GM23338 (cell line): ENCODE measurements around the gene PTN. TPM values are rescaled to one million over a fixed set of nuclear protein-coding genes. Genes with fewer than 3 reads are reported as not detected.

Experiments used
- ATAC-seq: fragments of 200-7000 bp; cut with Tn5 transposase; 3 replicates; pipeline ENCODE4 v1.9.1; 2020
- DNase-seq: peaks from one replicate; pipeline ENCODE4 v3.0.0-alpha.2; 2015; ENCODE audit warnings: low spot score
- H2AFZ ChIP-seq: fragments of 200-600 bp; sonication (generic); 2 replicates; pipeline ENCODE4 v1.8.0; 2016; ENCODE audit warnings: antibody characterized with exemption, mild to moderate bottlenecking, moderate library complexity
- H3F3A ChIP-seq: fragments of 200-600 bp; sonication (generic); replicated peaks from 2 replicates; pipeline ENCODE4 v1.8.0; 2017; ENCODE audit warnings: antibody characterized with exemption, mixed run types, low read depth
- H3K27ac ChIP-seq: fragments of 200-600 bp; sonication (generic); 2 replicates; pipeline ENCODE4 v1.6.1; 2016; ENCODE audit warnings: low read depth
- H3K27me3 ChIP-seq: fragments of 200-600 bp; sonication (generic); 2 replicates; pipeline ENCODE4 v1.8.0; 2016; ENCODE audit warnings: mild to moderate bottlenecking, mixed run types, moderate library complexity; ENCODE audit not compliant: insufficient read depth
- H3K36me3 ChIP-seq: fragments of 200-600 bp; sonication (generic); 2 replicates; pipeline ENCODE4 v1.8.0; 2016; ENCODE audit warnings: mild to moderate bottlenecking; ENCODE audit not compliant: insufficient read depth
- H3K4me1 ChIP-seq: fragments of 200-600 bp; sonication (generic); 2 replicates; pipeline ENCODE4 v1.8.0; 2016; ENCODE audit warnings: mild to moderate bottlenecking, moderate library complexity; ENCODE audit not compliant: insufficient read depth
- H3K4me2 ChIP-seq: fragments of 200-600 bp; sonication (generic); 2 replicates; pipeline ENCODE4 v1.7.1; 2017; ENCODE audit warnings: mixed run types
- H3K4me3 ChIP-seq: fragments of 200-600 bp; sonication (generic); 2 replicates; pipeline ENCODE4 v1.6.1; 2016; ENCODE audit warnings: mixed run types
- H3K79me2 ChIP-seq: fragments of 200-600 bp; sonication (generic); replicated peaks from 2 replicates; pipeline ENCODE4 v1.8.0; 2017; ENCODE audit warnings: mild to moderate bottlenecking; ENCODE audit not compliant: insufficient read depth
- H3K9me2 ChIP-seq: fragments of 200-600 bp; sonication (generic); 2 replicates; pipeline ENCODE4 v1.8.0; 2017; ENCODE audit not compliant: insufficient read depth
- H4K20me1 ChIP-seq: fragments of 200-600 bp; sonication (generic); replicated peaks from 2 replicates; pipeline ENCODE4 v1.8.0; 2017; ENCODE audit warnings: mild to moderate bottlenecking; ENCODE audit not compliant: insufficient read depth
- H3K27ac Mint-ChIP-seq: 2 replicates; pipeline ENCODE4 v1.8.0; 2020; ENCODE audit warnings: inconsistent platforms, mild to moderate bottlenecking, moderate library complexity, mixed read lengths
- H3K27me3 Mint-ChIP-seq: 3 replicates; pipeline ENCODE4 v1.8.0; 2022; ENCODE audit warnings: low read depth, mild to moderate bottlenecking, moderate library complexity, mixed read lengths, inconsistent platforms; ENCODE audit not compliant: insufficient read depth, poor library complexity
- H3K36me3 Mint-ChIP-seq: 3 replicates; pipeline ENCODE4 v1.8.0; 2021; ENCODE audit warnings: low read depth, mild to moderate bottlenecking, inconsistent platforms, moderate library complexity, mixed read lengths
- H3K4me1 Mint-ChIP-seq: 3 replicates; pipeline ENCODE4 v1.8.0; 2020; ENCODE audit warnings: mild to moderate bottlenecking, inconsistent platforms, mixed read lengths
- H3K4me3 Mint-ChIP-seq: 3 replicates; pipeline ENCODE4 v1.8.0; 2021; ENCODE audit warnings: moderate library complexity, mild to moderate bottlenecking, inconsistent platforms, mixed read lengths
- H3K9me3 Mint-ChIP-seq: 3 replicates; pipeline ENCODE4 v1.8.0; 2020; ENCODE audit warnings: moderate library complexity, mild to moderate bottlenecking, inconsistent platforms, mixed read lengths
- CREB1 ChIP-seq: fragments of 250-450 bp; sonication (Bioruptor Pico); IDR thresholded peaks from 2 replicates; pipeline ENCODE4 v1.5.0; 2020; ENCODE audit warnings: low read depth, mild to moderate bottlenecking, moderate library complexity
- ETS1 ChIP-seq: IDR thresholded peaks from 2 replicates; pipeline ENCODE4 v1.6.1; 2016; ENCODE audit warnings: antibody characterized with exemption
- EZH2 ChIP-seq: fragments of 200-600 bp; sonication (generic); IDR thresholded peaks from one replicate; pipeline ENCODE4 v1.8.0; 2017; ENCODE audit warnings: antibody characterized with exemption, mild to moderate bottlenecking, low read depth; ENCODE audit not compliant: unreplicated experiment
- EZH2phosphoT487 ChIP-seq: fragments of 200-600 bp; sonication (generic); IDR thresholded peaks from one replicate; pipeline ENCODE4 v1.8.1; 2018; ENCODE audit warnings: antibody characterized with exemption; ENCODE audit not compliant: unreplicated experiment
- JUNB ChIP-seq: IDR thresholded peaks from one replicate; pipeline ENCODE4 v1.6.1; 2016; ENCODE audit warnings: antibody characterized with exemption; ENCODE audit not compliant: unreplicated experiment
- NANOG ChIP-seq: IDR thresholded peaks from 2 replicates; pipeline ENCODE4 v1.6.1; 2016; ENCODE audit warnings: antibody characterized with exemption, borderline replicate concordance
- POLR2AphosphoS5 ChIP-seq: IDR thresholded peaks from 2 replicates; pipeline ENCODE4 v1.6.1; 2016; ENCODE audit warnings: antibody characterized with exemption, low read depth
- REST ChIP-seq: IDR thresholded peaks from one replicate; pipeline ENCODE4 v1.6.1; 2018; ENCODE audit warnings: antibody characterized with exemption; ENCODE audit not compliant: unreplicated experiment
- STAT1 ChIP-seq: IDR thresholded peaks from one replicate; pipeline ENCODE4 v1.6.1; 2016; ENCODE audit warnings: antibody characterized with exemption; ENCODE audit not compliant: unreplicated experiment
- ZNF114 ChIP-seq: fragments of 250-450 bp; sonication (Bioruptor Pico); IDR thresholded peaks from 2 replicates; pipeline ENCODE4 v1.5.0; 2020; ENCODE audit warnings: mild to moderate bottlenecking, moderate library complexity
- polyA plus RNA-seq: library from polyadenylated mRNA; unstranded; fragments of >200 nt; fragmentation: Nextera tagmentation; extraction: Ambion mirVana; gene quantifications from 2 replicates; pipeline ENCODE4 v1.2.1, GENCODE V29; 2016
- total RNA-seq: library from RNA; depleted of rRNA; stranded (reverse); fragments of >200 nt; shearing (Covaris generic); gene quantifications from 2 replicates; pipeline ENCODE4 v1.2.3, GENCODE V29; 2014
- TF ChIP-seq, protein P1 (sequence below), 2 experiments: fragments of 200-600 bp in 1 of 2; sonication (generic) in 1 of 2; conservative IDR thresholded peaks; 2 replicates each; pipeline versions ENCODE4 v1.5.1 to v1.6.1; 2016 to 2017; ENCODE audit warnings: antibody characterized with exemption in 2 of 2, low read depth in 2 of 2, mild to moderate bottlenecking in 2 of 2, moderate library complexity in 1 of 2

Gene PTN
- total and polyA plus RNA-seq, 2 experiments from 2014 or later, result 20.1 to 39.4 TPM

DNA sequence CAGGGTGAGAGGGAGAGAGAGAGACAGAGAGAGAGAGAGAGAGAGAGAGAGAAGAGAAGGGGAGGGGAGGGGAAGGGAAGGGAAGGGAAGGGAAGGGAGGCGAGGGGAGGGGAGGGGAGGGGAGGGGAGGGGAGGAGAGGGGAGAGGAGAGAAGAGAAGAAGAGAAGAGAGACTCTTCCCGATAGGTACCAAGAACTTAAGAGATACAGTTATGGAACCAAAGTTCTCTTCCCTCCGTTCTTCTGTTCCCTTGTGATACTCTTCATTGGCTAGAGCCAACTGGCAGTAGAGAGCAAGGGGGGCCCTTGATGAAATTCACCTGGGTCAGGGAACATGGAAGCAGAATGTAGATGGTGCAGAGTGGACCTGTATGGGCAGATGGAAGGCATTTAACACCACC, 122.1 kb downstream of the PTN start (continued):
- no peak for TF ChIP-seq ETS1
- no peak for TF ChIP-seq EZH2
- TF ChIP-seq, protein P1, sequence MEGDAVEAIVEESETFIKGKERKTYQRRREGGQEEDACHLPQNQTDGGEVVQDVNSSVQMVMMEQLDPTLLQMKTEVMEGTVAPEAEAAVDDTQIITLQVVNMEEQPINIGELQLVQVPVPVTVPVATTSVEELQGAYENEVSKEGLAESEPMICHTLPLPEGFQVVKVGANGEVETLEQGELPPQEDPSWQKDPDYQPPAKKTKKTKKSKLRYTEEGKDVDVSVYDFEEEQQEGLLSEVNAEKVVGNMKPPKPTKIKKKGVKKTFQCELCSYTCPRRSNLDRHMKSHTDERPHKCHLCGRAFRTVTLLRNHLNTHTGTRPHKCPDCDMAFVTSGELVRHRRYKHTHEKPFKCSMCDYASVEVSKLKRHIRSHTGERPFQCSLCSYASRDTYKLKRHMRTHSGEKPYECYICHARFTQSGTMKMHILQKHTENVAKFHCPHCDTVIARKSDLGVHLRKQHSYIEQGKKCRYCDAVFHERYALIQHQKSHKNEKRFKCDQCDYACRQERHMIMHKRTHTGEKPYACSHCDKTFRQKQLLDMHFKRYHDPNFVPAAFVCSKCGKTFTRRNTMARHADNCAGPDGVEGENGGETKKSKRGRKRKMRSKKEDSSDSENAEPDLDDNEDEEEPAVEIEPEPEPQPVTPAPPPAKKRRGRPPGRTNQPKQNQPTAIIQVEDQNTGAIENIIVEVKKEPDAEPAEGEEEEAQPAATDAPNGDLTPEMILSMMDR (conservative IDR thresholded peaks at IDR 0.05; ENCODE audit: low read depth in 2 of 2), result no peak
- no peak for TF ChIP-seq EZH2phosphoT487
- TF ChIP-seq JUNB, result no peak
- TF ChIP-seq ZNF114 (CRISPR knock-in tag), result no peak
- TF ChIP-seq STAT1, result no peak

DNA sequence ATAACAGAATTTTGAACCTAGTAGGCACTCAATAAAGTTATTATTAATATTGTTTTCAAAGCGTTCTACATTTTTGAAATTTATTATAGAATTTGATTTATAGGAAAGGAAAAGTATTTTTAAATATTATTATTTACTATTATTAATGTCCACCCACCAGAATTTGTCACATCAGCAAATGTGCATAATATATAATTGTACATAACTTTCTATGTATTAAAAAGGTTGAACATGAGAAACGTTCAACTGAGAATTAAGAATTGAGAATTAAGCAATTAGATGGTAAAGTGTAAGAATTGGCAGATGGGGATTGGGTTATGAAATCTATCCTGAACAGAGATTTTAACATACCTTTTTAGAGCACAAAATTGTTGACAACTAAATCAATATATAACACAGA, 129.8 kb downstream of the PTN start:
- no peaks in the 10 kb centered on the region for H3K27me3 ChIP-seq
- peaks cover 7% of the 10 kb centered on the region; the same call in 2 of the 3 replicates for H3K4me1 Mint-ChIP-seq
- H3K9me2 ChIP-seq, result 0 out of 2 replicates have a peak, but pooled peaks cover 8% of the 10 kb centered on the region
- H3K27me3 Mint-ChIP-seq, result no peaks in the 10 kb centered on the region
- ATAC-seq (no peak), DNase-seq (no peak)
- H3K79me2 ChIP-seq, result no peaks in the 10 kb centered on the region
- no peak overlapping the region for H3K4me3 Mint-ChIP-seq
- H4K20me1 ChIP-seq, result no peaks in the 10 kb centered on the region
- H3K4me1 ChIP-seq, result no peaks in the 10 kb centered on the region
- no peak overlapping the region for H3K27ac Mint-ChIP-seq
- 0 out of 3 replicates have a peak, but pooled peaks cover 3% of the 10 kb centered on the region for H3K36me3 Mint-ChIP-seq
- H3K4me2 ChIP-seq, result no peak overlapping the region
- H3K4me3 ChIP-seq, result no peak overlapping the region
- H3F3A ChIP-seq, result no peaks in the 10 kb centered on the region
- H3K27ac ChIP-seq, result no peak overlapping the region
- H2AFZ ChIP-seq, result no peak overlapping the region
- H3K9me3 Mint-ChIP-seq, result peaks cover 5% of the 10 kb centered on the region; the same call in 1 of the 3 replicates
- no peaks in the 10 kb centered on the region for H3K36me3 ChIP-seq
- TF ChIP-seq EZH2 (no peak), STAT1 (no peak), EZH2phosphoT487 (no peak), CREB1 (CRISPR knock-in tag) (no peak), JUNB (no peak), NANOG (no peak), REST (no peak), ZNF114 (CRISPR knock-in tag) (no peak), POLR2AphosphoS5 (no peak)
- TF ChIP-seq, protein P1 (conservative IDR thresholded peaks at IDR 0.05; ENCODE audit: low read depth in 2 of 2), result no peak
